T-helper 9 cell (primary cell): ENCODE data around the gene SORL1.

Source experiments
- DNase-seq: peaks from one replicate; pipeline ENCODE4 v3.0.0-alpha.2; 2020

The SORL1 gene

GRCh38 chr11:121456151-121456550 is 4.0 kb downstream of the SORL1 start:
- DNase-seq, result no peak

- no peak for DNase-seq
Measured at GRCh38 chr11:121456816-121457431, 4.8 kb downstream of the SORL1 start.

- DNase-seq, result no peak
Measured at GRCh38 chr11:121458551-121458950, 6.4 kb downstream of the SORL1 start.

GRCh38 chr11:121459413-121460017 is 7.4 kb downstream of the SORL1 start:
- DNase-seq, result no peak

GRCh38 chr11:121460941-121461514 is 8.9 kb downstream of the SORL1 start:
- DNase-seq, result no peak

- DNase-seq, result no peak
Measured at GRCh38 chr11:121461843-121462242, 9.7 kb downstream of the SORL1 start.

- DNase-seq, result no peak
Measured at GRCh38 chr11:121463689-121464335, 11.7 kb downstream of the SORL1 start.

- peak; percentile 58 for DNase-seq
Measured at GRCh38 chr11:121464352-121464946, 12.3 kb downstream of the SORL1 start.

GRCh38 chr11:121465709-121466062 is 13.6 kb downstream of the SORL1 start:
- DNase-seq, result no peak

- peak; percentile 26 for DNase-seq
Measured at GRCh38 chr11:121466063-121466794, 14.1 kb downstream of the SORL1 start.

- no peak for DNase-seq
Measured at GRCh38 chr11:121467471-121467870, 15.4 kb downstream of the SORL1 start.

- peak; percentile 65 for DNase-seq
Measured at GRCh38 chr11:121467965-121468364, 15.9 kb downstream of the SORL1 start.

- DNase-seq, result no peak
Measured at GRCh38 chr11:121469910-121470309, 17.8 kb downstream of the SORL1 start.

GRCh38 chr11:121471167-121471566 is 19.1 kb downstream of the SORL1 start:
- DNase-seq, result no peak

- DNase-seq, result no peak
Measured at GRCh38 chr11:121472312-121472711, 20.2 kb downstream of the SORL1 start.

- DNase-seq, result no peak
Measured at GRCh38 chr11:121473064-121473777, 21.1 kb downstream of the SORL1 start.

GRCh38 chr11:121474680-121475079 is 22.6 kb downstream of the SORL1 start:
- DNase-seq, result no peak

GRCh38 chr11:121476379-121477032 is 24.4 kb downstream of the SORL1 start:
- no peak for DNase-seq

- DNase-seq, result no peak
Measured at GRCh38 chr11:121478226-121478894, 26.2 kb downstream of the SORL1 start.

GRCh38 chr11:121478895-121479697 is 27.0 kb downstream of the SORL1 start:
- no peak for DNase-seq
